Testis (tissue), 2 donors: Measurements from ENCODE around the gene HGD.

Experiments used
- POLR2A ChIP-seq: fragments of 450-650 bp; IDR thresholded peaks from one replicate; pipeline ENCODE4 v1.6.1; 2017; ENCODE audit warnings: antibody characterized with exemption, mild to moderate bottlenecking, moderate library complexity
- TF ChIP-seq, protein P1 (sequence below), 3 experiments: fragments of 450-650 bp in 2 of 3; fragments of 200-600 bp in 1 of 3; sonication (generic) in 1 of 3; IDR thresholded peaks; one replicate each; pipeline ENCODE4 v1.5.1; 2016 to 2019; ENCODE audit warnings: antibody characterized with exemption in 3 of 3, mild to moderate bottlenecking in 2 of 3, moderate library complexity in 1 of 3

DNA sequence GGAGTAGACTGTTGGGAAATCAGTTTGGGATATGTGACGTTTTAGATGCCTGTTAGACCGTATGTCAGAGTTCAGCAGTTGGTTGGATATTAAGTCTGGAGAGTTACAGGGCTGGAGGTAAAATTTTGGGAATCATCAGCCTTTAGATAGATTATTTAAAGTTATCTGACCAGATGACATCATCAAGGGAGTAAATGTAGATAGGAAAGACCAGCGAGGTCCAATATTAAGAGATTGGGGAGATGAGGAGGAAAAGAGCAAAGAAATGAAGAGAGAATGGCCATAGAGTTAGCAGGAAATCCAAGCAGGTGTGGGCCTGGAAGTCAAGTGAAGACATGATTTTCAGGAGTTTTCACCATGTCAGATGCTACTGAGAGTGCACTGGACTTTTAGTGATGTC lies 82.8 kb downstream of the HGD start:
- TF ChIP-seq, protein P1, sequence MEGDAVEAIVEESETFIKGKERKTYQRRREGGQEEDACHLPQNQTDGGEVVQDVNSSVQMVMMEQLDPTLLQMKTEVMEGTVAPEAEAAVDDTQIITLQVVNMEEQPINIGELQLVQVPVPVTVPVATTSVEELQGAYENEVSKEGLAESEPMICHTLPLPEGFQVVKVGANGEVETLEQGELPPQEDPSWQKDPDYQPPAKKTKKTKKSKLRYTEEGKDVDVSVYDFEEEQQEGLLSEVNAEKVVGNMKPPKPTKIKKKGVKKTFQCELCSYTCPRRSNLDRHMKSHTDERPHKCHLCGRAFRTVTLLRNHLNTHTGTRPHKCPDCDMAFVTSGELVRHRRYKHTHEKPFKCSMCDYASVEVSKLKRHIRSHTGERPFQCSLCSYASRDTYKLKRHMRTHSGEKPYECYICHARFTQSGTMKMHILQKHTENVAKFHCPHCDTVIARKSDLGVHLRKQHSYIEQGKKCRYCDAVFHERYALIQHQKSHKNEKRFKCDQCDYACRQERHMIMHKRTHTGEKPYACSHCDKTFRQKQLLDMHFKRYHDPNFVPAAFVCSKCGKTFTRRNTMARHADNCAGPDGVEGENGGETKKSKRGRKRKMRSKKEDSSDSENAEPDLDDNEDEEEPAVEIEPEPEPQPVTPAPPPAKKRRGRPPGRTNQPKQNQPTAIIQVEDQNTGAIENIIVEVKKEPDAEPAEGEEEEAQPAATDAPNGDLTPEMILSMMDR (IDR thresholded peaks at IDR 0.05) = no peak
- no peak for TF ChIP-seq POLR2A
